Right cardiac atrium (tissue), 5 donors: ENCODE measurements around the gene TEX54. TPM values are rescaled to one million over a fixed set of nuclear protein-coding genes. Genes with fewer than 3 reads are reported as not detected.
"Not testable (repeated sequence)": the region's sequence is repeated elsewhere in the genome, so short reads cannot be mapped to it uniquely, and the experiment has no call there.

Experiments
- ATAC-seq, 2 donors: fragments of 200-7000 bp; cut with Tn5 transposase; one replicate each; pipeline versions ENCODE4 v1.8.0 to v1.9.1; 2020; ENCODE audit warnings: moderate library complexity in 2 of 2, mild to moderate bottlenecking in 1 of 2
- DNase-seq, 3 donors: peaks; one replicate each; pipeline ENCODE4 v3.0.0-alpha.2; 2020
- H3K27ac ChIP-seq: one replicate; pipeline ENCODE4 v1.5.1; 2013; ENCODE audit warnings: mild to moderate bottlenecking, low read length, control low read depth, moderate library complexity
- H3K27me3 ChIP-seq: one replicate; pipeline ENCODE4 v1.6.1; 2013; ENCODE audit not compliant: control insufficient read depth, insufficient read depth
- H3K4me1 ChIP-seq: one replicate; pipeline ENCODE4 v1.6.1; 2013; ENCODE audit warnings: low read length; ENCODE audit not compliant: control insufficient read depth, insufficient read depth
- H3K4me3 ChIP-seq: one replicate; pipeline ENCODE4 v1.5.1; 2013; ENCODE audit warnings: low read length, control low read depth
- H3K9me3 ChIP-seq: one replicate; pipeline ENCODE4 v1.6.1; 2013; ENCODE audit warnings: low read length; ENCODE audit not compliant: control insufficient read depth
- WGBS: extraction: QIAGEN DNeasy Blood & Tissue Kit; methylation state at CpG from one replicate; pipeline ENCODE4 v1.1.7; 2013; 5-methylcytosine and 5-hydroxymethylcytosine counted together
- intact Hi-C, 4 donors: fragments of 100-400 bp; cut with DNase I; formaldehyde crosslinking; loops; one replicate each; pipeline versions ENCODE4 v1.11.0 to v1.14.0; 2022 to 2023
- polyA plus RNA-seq: library from polyadenylated mRNA; stranded (reverse); fragments of 200-250 nt; gene quantifications from one replicate; pipeline ENCODE4 v1.2.3, GENCODE V29; 2013
- total RNA-seq, 4 donors: library from RNA; stranded (reverse); fragmentation: NEBNext Ultra II Directional; extraction: Animal tissue kit (Norgen Biotek cat#: 25700); gene quantifications; one replicate each; pipeline ENCODE4 v1.2.1, GENCODE V29; 2021
- donor health status: healthy with polysubstance abuse.
- donor health status: DM: no; HTN: yes; CAD: no.
- donor health status: DM: no; HTN: no; CAD: no.
- donor health status: DM: no; HTN: yes; CAD: no; lungs with severe emphysema.
- donor health status: DM: yes; HTN: yes; CAD: no.

Gene TEX54
- total and polyA plus RNA-seq, 5 donors: not detected

DNA sequence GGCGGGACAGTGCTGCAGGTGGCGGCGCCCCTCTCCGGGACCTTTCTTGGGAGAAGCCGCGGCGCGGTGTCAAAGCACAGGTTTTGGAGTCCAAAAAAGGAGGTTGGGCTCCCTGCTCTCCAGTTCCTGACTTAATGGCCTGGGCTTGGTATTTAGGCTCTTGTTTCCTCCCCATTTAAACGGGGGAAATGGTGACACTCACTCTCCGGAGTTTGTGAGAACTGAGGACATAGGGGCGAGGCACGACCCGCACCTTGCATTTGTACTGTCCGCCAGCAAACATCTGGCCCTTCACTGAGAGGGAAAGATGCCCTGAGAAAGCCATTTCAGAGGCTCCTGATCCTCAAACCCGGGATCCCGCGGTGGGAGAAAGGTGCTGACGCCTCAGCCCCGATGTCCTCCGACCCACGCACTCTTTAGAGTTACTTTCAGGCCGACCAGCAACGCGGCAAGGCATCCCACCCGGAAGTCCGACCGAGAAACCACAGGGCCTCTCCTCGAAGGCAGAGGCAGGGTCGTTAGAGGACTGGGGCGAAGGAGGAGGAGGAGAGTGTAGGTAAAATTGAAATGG lies 9.6 kb upstream of the TEX54 start:
- Histone ChIP-seq H3K27ac (peak overlapping the region; percentile 90), H3K9me3 (no peaks in the 10 kb centered on the region), H3K4me3 (peak overlapping the region; percentile 42), H3K27me3 (no peaks in the 10 kb centered on the region), H3K4me1 (no peaks in the 10 kb centered on the region)
- WGBS: 6% methylated on average over 30 of the region's 30 CpGs
- DNase-seq (peak; percentile 35 to 67 (median 66)), ATAC-seq (peak in 1 of 2 donors; percentile 1)
- intact Hi-C loops: no loop called here

DNA sequence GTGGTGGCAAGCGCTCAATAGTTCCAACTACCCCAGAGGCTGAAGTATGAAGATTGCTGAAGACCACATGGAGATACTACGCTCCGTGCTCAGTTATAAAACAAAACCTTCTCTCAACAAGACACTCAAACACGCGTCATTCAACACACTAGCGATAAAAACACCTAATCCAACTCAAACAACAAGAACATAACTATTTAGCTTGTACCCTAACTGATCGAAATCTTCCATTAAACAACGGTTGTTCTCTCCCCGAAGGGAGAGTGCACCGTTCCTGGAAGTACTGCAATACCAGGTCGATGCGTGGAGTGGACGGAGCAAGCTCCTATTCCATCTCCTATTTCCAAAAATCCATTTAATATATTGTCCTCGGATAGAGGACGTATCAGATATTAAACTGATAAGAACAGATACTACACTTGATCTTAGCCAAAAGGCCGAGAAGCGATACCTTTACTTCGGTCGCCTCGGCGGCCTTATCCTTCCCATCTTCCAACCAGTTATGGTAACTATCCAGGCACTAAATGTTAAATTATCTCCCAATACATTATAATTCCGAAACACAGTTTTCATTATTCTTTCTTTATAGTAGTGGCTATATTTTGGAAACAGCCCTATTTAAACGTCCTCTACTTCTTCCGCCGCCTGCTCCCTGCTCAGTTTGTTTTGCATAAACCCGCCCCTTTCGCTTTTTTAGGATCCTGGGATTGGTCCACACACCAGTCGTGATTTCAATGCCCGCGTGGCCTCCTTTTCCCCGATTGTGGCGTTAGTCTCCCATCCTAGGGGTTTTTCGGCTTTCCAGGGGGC lies 8.9 kb upstream of the TEX54 start:
- ATAC-seq: peak; percentile 84
- Histone ChIP-seq H3K4me1 (no peaks in the 10 kb centered on the region), H3K4me3 (peak overlapping the region; percentile 92), H3K27me3 (no peaks in the 10 kb centered on the region), H3K9me3 (no peaks in the 10 kb centered on the region), H3K27ac (peak overlapping the region; percentile 99)
- WGBS: under 1% methylated on average over 33 of the region's 33 CpGs
- intact Hi-C loops: no loop called here
- DNase-seq: peak; percentile 86 to 91 (median 90)

DNA sequence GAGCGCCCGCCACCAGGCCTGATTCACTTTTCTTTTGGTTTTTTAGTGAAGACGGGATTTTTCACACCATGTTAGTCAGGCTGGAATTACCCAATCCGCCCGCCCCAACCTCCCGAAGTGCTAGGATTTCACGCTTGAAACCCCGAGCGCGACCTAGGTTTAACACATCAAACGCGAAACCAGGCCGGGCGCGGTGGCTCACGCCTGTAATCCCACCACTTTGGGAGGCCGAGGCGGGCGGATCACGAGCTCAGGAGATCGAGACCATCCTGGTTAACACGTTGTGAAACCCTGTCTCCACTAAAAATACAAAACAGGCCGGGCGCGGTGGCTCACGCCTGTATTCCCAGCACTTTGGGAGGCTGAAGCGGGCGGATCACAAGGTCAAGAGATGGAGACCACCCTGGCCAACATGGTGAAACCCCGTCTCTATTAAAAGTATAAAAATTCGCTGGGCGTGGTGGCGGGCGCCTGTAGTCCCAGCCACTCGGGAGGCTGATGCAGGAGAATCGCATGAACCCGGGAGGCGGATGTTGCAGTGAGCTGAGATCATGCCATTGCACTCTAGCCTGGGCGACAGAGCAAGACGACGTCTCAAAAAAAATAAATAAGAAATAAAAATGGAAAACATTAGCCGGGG lies 8.2 kb upstream of the TEX54 start:
- WGBS: 1% methylated on average over 41 of the region's 41 CpGs
- intact Hi-C loops, H3K4me1 ChIP-seq, H3K27me3 ChIP-seq, H3K9me3 ChIP-seq: not testable (repeated sequence)
- DNase-seq: peak; percentile 70 to 86 (median 84)
- peak; percentile 5 to 9 for ATAC-seq
- Histone ChIP-seq H3K27ac (peak overlapping the region; percentile 99), H3K4me3 (peak overlapping the region; percentile 92)

DNA sequence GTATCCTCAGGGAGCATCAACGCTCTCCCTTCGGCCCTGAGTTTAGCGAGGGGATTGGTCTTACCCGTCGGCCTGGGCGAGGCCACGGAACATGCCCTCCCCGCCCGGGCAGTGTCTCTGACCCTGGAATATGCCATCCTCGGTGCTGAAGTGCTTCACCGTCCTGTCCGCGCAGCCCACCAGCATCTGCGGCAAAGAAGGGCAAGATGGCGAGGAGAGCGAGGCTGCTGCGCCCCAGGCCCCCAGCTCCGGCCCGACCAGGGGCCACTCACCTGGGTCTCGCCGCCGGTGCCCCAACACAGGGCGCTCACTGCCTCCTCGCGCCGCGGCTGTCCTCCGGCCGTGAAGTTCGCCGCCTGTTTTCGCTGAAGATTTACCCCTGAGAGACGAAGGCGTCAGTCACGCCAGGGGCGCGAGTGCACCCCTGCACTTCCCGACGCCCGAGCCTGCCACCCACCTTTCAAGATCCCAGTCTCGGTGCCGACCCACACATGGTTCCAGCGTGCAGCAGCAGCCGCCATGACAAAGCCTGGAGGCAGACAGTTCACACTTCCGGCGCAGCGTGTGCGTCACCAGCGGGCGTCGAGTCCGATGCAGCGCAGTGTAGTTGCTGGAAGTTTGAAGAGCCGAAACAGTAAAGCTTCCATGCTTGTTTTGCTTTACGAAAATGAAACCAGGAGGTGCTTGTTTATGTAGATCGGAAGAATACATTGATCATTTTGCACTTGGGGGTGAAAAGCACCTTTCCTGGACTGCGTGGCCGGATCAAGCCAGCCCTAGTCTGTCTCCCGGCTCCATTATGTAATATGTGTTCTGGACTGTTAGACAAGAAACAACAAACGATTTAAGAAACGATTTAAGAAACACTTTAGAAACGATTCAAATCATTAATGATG lies 6.7 kb upstream of the TEX54 start, which contains the start of gene WDR74:
Gene WDR74, minus strand, starts transcription at position 541 of the 896 bp plus-strand sequence. Its CDS starts 20 bp downstream, at position 521.
- no peaks in the 10 kb centered on the region for H3K4me1 ChIP-seq
- H3K27me3 ChIP-seq: no peaks in the 10 kb centered on the region
- under 1% methylated on average over 62 of the region's 62 CpGs for WGBS
- peak within 1 kb of the TSS; percentile 99 for H3K27ac ChIP-seq
- intact Hi-C loops: loop anchor here in 1 of 4 donors (5.0 kb wide), 1 partner anchor 37 kb away; no protein-coding TSS in a partner anchor
- peak within 1 kb of the TSS; percentile 92 for H3K4me3 ChIP-seq
- no peaks in the 10 kb centered on the region for H3K9me3 ChIP-seq
- ATAC-seq: peak; percentile 78 to 82
- DNase-seq: peak; percentile 93 to 97 (median 97)

DNA sequence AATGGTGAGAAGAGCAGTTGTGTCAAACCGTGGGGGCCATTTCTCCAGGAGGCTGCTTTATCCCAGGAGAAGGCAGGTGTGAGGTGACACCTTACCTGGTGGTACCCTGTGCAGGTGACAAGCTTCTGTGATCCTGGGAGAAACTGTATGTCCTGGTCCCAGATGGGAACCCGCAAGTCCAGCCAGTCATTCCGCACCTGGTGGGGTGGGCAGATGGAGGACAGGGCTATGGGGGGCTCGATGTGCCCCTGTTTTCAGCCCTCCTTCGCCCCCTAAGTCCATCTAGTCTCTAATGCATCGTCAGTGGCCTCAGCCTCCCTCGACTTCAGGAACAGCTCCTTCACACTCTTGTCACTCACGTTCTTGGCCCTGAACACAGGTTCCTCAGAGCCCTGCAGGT lies 2.7 kb upstream of the TEX54 start:
- Histone ChIP-seq H3K27ac (no peak overlapping the region), H3K4me3 (no peak overlapping the region), H3K9me3 (no peaks in the 10 kb centered on the region), H3K4me1 (peaks cover 6% of the 10 kb centered on the region), H3K27me3 (no peaks in the 10 kb centered on the region)
- DNase-seq (no peak), ATAC-seq (no peak)
- 88% methylated on average over 8 of the region's 8 CpGs for WGBS
- intact Hi-C loops: loop anchor here in 1 of 4 donors (5.0 kb wide), 1 partner anchor 33 kb away; no protein-coding TSS in a partner anchor

DNA sequence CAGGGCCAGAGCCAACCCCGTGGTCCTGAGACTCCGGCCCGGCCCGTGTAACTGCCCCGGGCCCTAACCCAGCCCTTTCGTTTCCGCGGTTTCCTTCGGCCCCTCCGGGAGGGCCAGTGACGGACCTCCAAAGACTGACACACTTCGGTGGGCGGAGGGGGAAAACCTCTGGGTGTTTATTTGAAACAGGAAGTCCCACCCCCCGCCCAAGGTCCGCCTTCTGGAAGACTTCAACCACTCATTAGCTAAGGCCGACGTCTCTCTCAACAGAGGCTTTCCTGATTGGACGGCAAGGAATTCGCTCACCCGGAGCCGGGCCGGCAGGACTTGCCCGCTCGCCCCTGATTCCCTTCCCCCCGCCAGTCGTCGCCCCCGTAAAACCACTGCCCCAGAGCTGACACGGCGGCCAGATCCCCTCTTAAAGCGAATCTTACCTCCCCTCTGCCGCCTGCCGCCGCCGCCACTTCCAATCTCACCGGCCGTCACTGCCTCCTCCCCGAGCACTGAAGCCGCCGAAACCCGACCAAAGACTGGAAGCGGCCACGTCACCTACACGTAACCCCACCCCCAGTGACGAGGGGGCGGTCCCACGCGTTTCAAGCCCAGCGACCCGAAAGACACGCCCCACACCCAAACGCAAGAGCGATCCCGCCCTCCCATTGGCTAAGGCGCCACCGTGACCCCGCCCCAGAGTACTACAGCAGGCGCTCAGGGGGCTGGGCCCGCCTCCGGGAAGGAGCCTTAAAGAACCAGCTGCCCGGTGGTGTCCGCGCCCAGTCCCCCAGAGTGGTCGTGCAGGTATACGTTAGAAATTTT lies 913 bp downstream of the TEX54 start, which contains the start of gene STX5:
Gene STX5, minus strand, starts transcription at position 532 of the 816 bp plus-strand sequence. CDS start 808 bp downstream, outside the sequence.
- peak within 1 kb of the TSS; percentile 96 for H3K27ac ChIP-seq
- peak; percentile 100 for DNase-seq
- H3K27me3 ChIP-seq: no peaks in the 10 kb centered on the region
- peaks cover 9% of the 10 kb centered on the region for H3K4me1 ChIP-seq
- no peaks in the 10 kb centered on the region for H3K9me3 ChIP-seq
- peak; percentile 98 for ATAC-seq
- intact Hi-C loops: loop anchor here in 1 of 4 donors (5.0 kb wide), 1 partner anchor 39 kb away; the partner anchor contains the start of gene TMEM223
- WGBS: under 1% methylated on average over 65 of the region's 65 CpGs
- peak within 1 kb of the TSS; percentile 86 for H3K4me3 ChIP-seq

DNA sequence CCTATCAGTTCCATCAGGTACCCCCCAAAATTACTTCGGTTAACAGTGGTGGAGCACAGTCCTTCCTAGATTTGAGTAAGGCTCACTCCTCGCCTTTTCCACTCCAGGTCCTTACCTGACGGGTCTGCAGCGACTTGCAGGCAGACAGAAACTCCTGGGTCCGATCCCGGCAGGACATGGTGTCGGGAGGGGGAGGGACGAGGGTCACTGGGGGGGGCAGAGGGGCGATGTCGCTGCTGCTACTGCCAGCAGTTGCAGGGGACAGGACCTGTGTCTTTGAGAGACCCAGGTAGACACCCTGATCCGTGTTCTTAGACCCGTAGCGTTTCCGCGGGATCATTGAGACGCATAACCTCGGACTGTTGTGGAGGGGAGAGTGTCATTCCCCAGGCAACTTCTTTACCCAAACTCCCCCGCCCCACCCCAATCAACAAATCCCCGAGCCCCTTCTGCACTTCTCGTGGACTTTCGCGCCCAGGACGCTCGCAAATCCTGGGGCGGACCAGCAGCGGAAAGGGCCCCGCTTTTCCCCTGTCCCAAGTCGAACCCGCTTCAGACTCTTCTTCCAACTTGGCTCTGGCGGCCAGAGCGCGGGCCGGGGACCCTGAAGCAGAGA lies 1.6 kb downstream of the TEX54 start:
- under 1% methylated on average over 33 of the region's 33 CpGs for WGBS
- peaks cover 9% of the 10 kb centered on the region for H3K4me1 ChIP-seq
- no peak for ATAC-seq

DNA sequence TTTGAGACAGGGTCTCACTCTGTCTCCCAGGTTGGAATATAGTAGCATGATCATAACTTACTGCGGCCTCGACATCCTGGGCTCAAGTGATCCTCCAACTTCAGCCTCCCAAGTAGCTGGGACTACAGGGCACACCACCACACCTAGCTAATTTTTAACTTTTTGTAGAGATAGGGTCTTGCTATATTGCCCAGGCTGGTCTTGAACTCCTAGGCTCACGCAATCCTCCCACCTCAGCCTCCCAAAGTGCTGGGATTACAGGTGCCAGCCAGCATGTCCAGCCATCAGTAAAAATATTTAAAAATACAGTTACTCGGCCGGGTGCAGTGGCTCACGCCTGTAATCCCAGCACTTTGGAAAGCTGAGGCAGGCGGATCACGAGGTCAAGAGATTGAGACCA lies 4.5 kb downstream of the TEX54 start:
- H3K27ac ChIP-seq, DNase-seq, H3K27me3 ChIP-seq, ATAC-seq, intact Hi-C loops, H3K4me3 ChIP-seq, H3K9me3 ChIP-seq, H3K4me1 ChIP-seq: not testable (repeated sequence)
- WGBS: 93% methylated on average over 8 of the region's 8 CpGs

More for the DNA sequence above, 1.6 kb downstream of the TEX54 start:
- H3K9me3 ChIP-seq: no peaks in the 10 kb centered on the region
- no peaks in the 10 kb centered on the region for H3K27me3 ChIP-seq
- peak overlapping the region; percentile 86 for H3K4me3 ChIP-seq
- peak in 2 of 3 donors; percentile 37 to 62 for DNase-seq
- intact Hi-C loops: loop anchor here in 1 of 4 donors (5.0 kb wide), 1 partner anchor 39 kb away; the partner anchor contains the start of gene TMEM223
- peak overlapping the region; percentile 91 for H3K27ac ChIP-seq

DNA sequence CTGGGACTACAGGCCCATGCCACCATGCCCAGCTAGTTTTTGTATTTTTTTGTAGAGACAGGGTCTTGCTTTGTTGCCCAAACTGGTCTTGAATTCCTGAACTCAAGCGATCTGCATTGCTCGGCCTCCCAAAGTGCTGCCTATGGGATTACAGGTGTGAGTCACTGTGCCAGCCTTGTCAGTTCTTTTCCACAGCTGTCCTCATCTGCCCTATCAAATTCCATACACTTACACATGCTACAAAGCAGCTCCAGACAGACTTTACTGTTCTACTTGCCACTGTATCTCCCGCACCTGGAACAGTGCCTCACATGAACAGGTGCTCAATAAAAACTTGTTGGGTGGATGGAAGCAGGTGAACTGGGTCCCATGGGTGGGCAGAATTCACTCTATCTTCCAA lies 9.0 kb downstream of the TEX54 start:
- DNase-seq (no peak), ATAC-seq (no peak)
- intact Hi-C loops: no loop called here
- Histone ChIP-seq H3K4me1 (no peaks in the 10 kb centered on the region), H3K4me3 (no peak overlapping the region), H3K27me3 (no peaks in the 10 kb centered on the region), H3K27ac (no peak overlapping the region), H3K9me3 (no peaks in the 10 kb centered on the region)
- WGBS: 93% methylated on average over 3 of the region's 3 CpGs
